PC-9 (cell line): ENCODE results near the gene ZNF710. TPM values are rescaled to one million over a fixed set of nuclear protein-coding genes. Genes with fewer than 3 reads are reported as not detected.

Experiments
- BruUV-seq: library from RNA; stranded (reverse); fragments of 400-500 nt; replicated peaks from 2 replicates; lab custom pipeline; 2021; lab: Mats Ljungman, UMichigan
- CTCF ChIA-PET: fragments of 300-600 bp; sonication (Branson Sonifier 250); formaldehyde crosslinking; loops from one replicate; lab custom pipeline; 2022; ENCODE audit warnings: antibody characterized with exemption; lab: Charles Lee
- POLR2A ChIA-PET: fragments of 300-600 bp; sonication (Branson Sonifier 250); formaldehyde crosslinking; loops from one replicate; lab custom pipeline; 2022; ENCODE audit warnings: antibody characterized with exemption; ENCODE audit not compliant: unreplicated experiment; lab: Charles Lee
- DNase-seq, 2 experiments: peaks; one replicate each; pipeline versions ENCODE4 v3.0.0 to v3.0.0-alpha.2; 2015 to 2022; ENCODE audit warnings: mixed read lengths in 1 of 2
- H2AFZ ChIP-seq: fragments of 200-600 bp; sonication (generic); 2 replicates; pipeline ENCODE4 v1.8.1; 2017; ENCODE audit warnings: antibody characterized with exemption
- H3F3A ChIP-seq: fragments of 200-600 bp; sonication (generic); 2 replicates; pipeline ENCODE4 v1.8.1; 2017; ENCODE audit warnings: antibody characterized with exemption, mild to moderate bottlenecking, low read depth; ENCODE audit not compliant: insufficient read depth
- H3K27ac ChIP-seq: fragments of 200-600 bp; sonication (generic); 2 replicates; pipeline ENCODE4 v1.6.1; 2016; ENCODE audit warnings: mixed run types
- H3K27me3 ChIP-seq: fragments of 200-600 bp; sonication (generic); 2 replicates; pipeline ENCODE4 v1.6.1; 2016; ENCODE audit warnings: low read depth, mixed run types; ENCODE audit not compliant: insufficient read depth
- H3K36me3 ChIP-seq: fragments of 200-600 bp; sonication (generic); 2 replicates; pipeline ENCODE4 v1.6.1; 2016; ENCODE audit warnings: low read depth, mixed run types
- H3K4me1 ChIP-seq: fragments of 200-600 bp; sonication (generic); replicated peaks from 2 replicates; pipeline ENCODE4 v1.6.1; 2016; ENCODE audit warnings: mixed run types; ENCODE audit not compliant: insufficient read depth
- H3K4me2 ChIP-seq: fragments of 200-600 bp; sonication (generic); 2 replicates; pipeline ENCODE4 v1.6.1; 2017; ENCODE audit warnings: mixed run types
- H3K4me3 ChIP-seq: fragments of 200-600 bp; sonication (generic); 2 replicates; pipeline ENCODE4 v1.6.1; 2016; ENCODE audit warnings: mixed run types
- H3K79me2 ChIP-seq: fragments of 200-600 bp; sonication (generic); 2 replicates; pipeline ENCODE4 v1.6.1; 2017; ENCODE audit warnings: low read depth, mixed run types
- H3K9me2 ChIP-seq: fragments of 200-600 bp; sonication (generic); 2 replicates; pipeline ENCODE4 v1.8.1; 2017; ENCODE audit warnings: mild to moderate bottlenecking; ENCODE audit not compliant: insufficient read depth
- H3K9me3 ChIP-seq: fragments of 200-600 bp; sonication (generic); 2 replicates; pipeline ENCODE4 v1.8.1; 2016; ENCODE audit warnings: low read depth; ENCODE audit not compliant: insufficient read depth
- H4K20me1 ChIP-seq: fragments of 200-600 bp; sonication (generic); 2 replicates; pipeline ENCODE4 v1.8.1; 2017; ENCODE audit not compliant: insufficient read depth
- CTCF ChIP-seq: fragments of 200-600 bp; sonication (generic); conservative IDR thresholded peaks from 2 replicates; pipeline ENCODE4 v1.6.1; 2017; ENCODE audit warnings: mixed run types, antibody characterized with exemption, mild to moderate bottlenecking, moderate library complexity
- EZH2 ChIP-seq: fragments of 200-600 bp; sonication (generic); IDR thresholded peaks from 2 replicates; pipeline ENCODE4 v1.8.0; 2017; ENCODE audit warnings: antibody characterized with exemption, low read depth
- intact Hi-C: fragments of 100-400 bp; cut with micrococcal nuclease; formaldehyde crosslinking; loops from one replicate; pipeline ENCODE4 v1.10.0; 2022; ENCODE audit not compliant: unreplicated experiment
- total RNA-seq: library from RNA; stranded (reverse); gene quantifications from 2 replicates; pipeline ENCODE4 v1.2.3, GENCODE V29; 2021

Gene ZNF710
- total RNA-seq, 1 experiment from 2014 or later = 23.4 TPM

- Histone ChIP-seq H3K27ac (no peak overlapping the region), H3K4me3 (no peak overlapping the region), H3K9me3 (peaks cover 8% of the 10 kb centered on the region), H3K4me1 (peaks cover 48% of the 10 kb centered on the region), H3K27me3 (no peaks in the 10 kb centered on the region), H3K36me3 (peaks cover 17% of the 10 kb centered on the region), H3K9me2 (no peaks in the 10 kb centered on the region), H2AFZ (no peak overlapping the region), H3F3A (peaks cover 31% of the 10 kb centered on the region), H3K79me2 (peaks cover 82% of the 10 kb centered on the region), H3K4me2 (peak overlapping the region; percentile 65), H4K20me1 (0 out of 2 replicates have a peak, but pooled peaks cover 3% of the 10 kb centered on the region)
- no peak for TF ChIP-seq EZH2
- no peak for TF ChIP-seq CTCF
- BruUV-seq = no TSS peak
- intact Hi-C loops = no loop called here
- POLR2A ChIA-PET = no interaction called here
- CTCF ChIA-PET = interaction anchor here (0.5 kb wide), 1 partner anchor 31 kb away, joined by 5 read pairs; no protein-coding TSS in a partner anchor
- DNase-seq = no peak
Observed at GRCh38 chr15:90006217-90007075, 5.3 kb downstream of the ZNF710 start.

DNA sequence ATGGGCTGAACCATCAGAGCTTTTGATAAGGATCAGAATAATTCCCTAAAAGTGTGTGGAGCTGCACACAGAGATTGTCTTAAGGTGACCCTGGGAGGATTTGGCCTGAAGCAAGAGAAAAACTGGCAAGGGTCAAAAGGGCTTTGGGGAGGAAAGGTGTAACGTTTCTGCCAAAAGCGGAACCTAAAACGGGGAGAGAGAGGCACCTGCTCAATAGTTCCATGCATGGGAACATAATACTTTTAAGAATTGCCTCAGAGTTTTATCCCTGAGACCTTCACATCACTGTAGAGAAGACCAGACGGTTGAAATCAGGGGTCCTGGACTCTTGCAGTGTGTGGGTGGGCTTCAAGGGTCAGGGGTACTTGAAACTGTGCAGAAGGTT lies 5.9 kb downstream of the ZNF710 start:
- POLR2A ChIA-PET = interaction anchor here (0.7 kb wide), 1 partner anchor 88 kb away, joined by 4 read pairs; no protein-coding TSS in a partner anchor
- H3K4me1 ChIP-seq = peaks cover 48% of the 10 kb centered on the region

GRCh38 chr15:90008607-90009006 lies 7.5 kb downstream of the ZNF710 start:
- Histone ChIP-seq H3K27me3 (no peaks in the 10 kb centered on the region), H3K9me2 (no peaks in the 10 kb centered on the region), H3K4me3 (no peak overlapping the region), H3K36me3 (peaks cover 17% of the 10 kb centered on the region), H3K27ac (no peak overlapping the region), H3K79me2 (peaks cover 89% of the 10 kb centered on the region), H3K9me3 (peaks cover 14% of the 10 kb centered on the region), H2AFZ (no peak overlapping the region), H3F3A (peaks cover 29% of the 10 kb centered on the region), H3K4me2 (no peak overlapping the region), H4K20me1 (0 out of 2 replicates have a peak, but pooled peaks cover 3% of the 10 kb centered on the region), H3K4me1 (peaks cover 37% of the 10 kb centered on the region)
- CTCF ChIA-PET = no interaction called here
- no TSS peak for BruUV-seq
- intact Hi-C loops = no loop called here
- POLR2A ChIA-PET = no interaction called here
- TF ChIP-seq EZH2 = no peak
- TF ChIP-seq CTCF = no peak
- DNase-seq = no peak

More for the DNA sequence above, 5.9 kb downstream of the ZNF710 start:
- H4K20me1 ChIP-seq = 0 out of 2 replicates have a peak, but pooled peaks cover 3% of the 10 kb centered on the region
- H3K27me3 ChIP-seq = no peaks in the 10 kb centered on the region
- H3K9me3 ChIP-seq = peaks cover 14% of the 10 kb centered on the region
- no peak overlapping the region for H3K4me3 ChIP-seq
- DNase-seq = no peak
- no peak overlapping the region for H3K4me2 ChIP-seq
- H3K79me2 ChIP-seq = peaks cover 88% of the 10 kb centered on the region
- intact Hi-C loops = no loop called here
- H3K27ac ChIP-seq = no peak overlapping the region
- BruUV-seq = no TSS peak
- H3K36me3 ChIP-seq = peaks cover 17% of the 10 kb centered on the region
- H3F3A ChIP-seq = peaks cover 34% of the 10 kb centered on the region
- no peak for TF ChIP-seq CTCF
- TF ChIP-seq EZH2 = no peak
- CTCF ChIA-PET = no interaction called here
- H2AFZ ChIP-seq = no peak overlapping the region
- H3K9me2 ChIP-seq = no peaks in the 10 kb centered on the region
